Thyroid gland (tissue), 4 donors: Measurements from ENCODE around the gene SLC17A2. TPM values are rescaled to one million over a fixed set of nuclear protein-coding genes. Genes with fewer than 3 reads are reported as not detected.

ENCODE experiments used
- DNase-seq, 2 donors: peaks; one replicate each; pipeline ENCODE4 v3.0.0-alpha.2; 2019
- H3K27ac ChIP-seq, 3 donors: fragments of 200-600 bp; sonication (generic); 1 replicate in 2 of 3; 2 replicates in 1 of 3; pipeline ENCODE4 v1.5.1; 2016 to 2019; ENCODE audit warnings: mild to moderate bottlenecking in 1 of 3, moderate library complexity in 1 of 3
- H3K27me3 ChIP-seq: fragments of 200-600 bp; sonication (generic); one replicate; pipeline ENCODE4 v1.5.1; 2019
- H3K36me3 ChIP-seq, 2 donors: fragments of 200-600 bp; sonication (generic); one replicate each; pipeline ENCODE4 v1.5.1; 2016 to 2019
- H3K4me1 ChIP-seq, 2 donors: fragments of 200-600 bp; sonication (generic); one replicate each; pipeline ENCODE4 v1.5.1; 2017 to 2019
- H3K4me3 ChIP-seq, 3 donors: fragments of 200-600 bp; sonication (generic); replicated peaks in 1 of 3; 1 replicate in 2 of 3; 2 replicates in 1 of 3; pipeline ENCODE4 v1.5.1; 2016; ENCODE audit warnings: mild to moderate bottlenecking in 1 of 3
- H3K9me3 ChIP-seq: fragments of 200-600 bp; sonication (generic); one replicate; pipeline ENCODE4 v1.5.1; 2017
- POLR2A ChIP-seq, 2 donors: fragments of 450-650 bp; IDR thresholded peaks; one replicate each; pipeline ENCODE4 v1.6.1; 2017; ENCODE audit warnings: antibody characterized with exemption in 2 of 2, mild to moderate bottlenecking in 2 of 2, moderate library complexity in 1 of 2
- WGBS, 2 donors: methylation state at CpG; one replicate each; pipeline ENCODE4 v1.1.5; 2017; 5-methylcytosine and 5-hydroxymethylcytosine counted together
- intact Hi-C: fragments of 100-400 bp; cut with DNase I; formaldehyde crosslinking; loops from one replicate; pipeline ENCODE4 v1.15.1; 2023
- total RNA-seq, 4 donors: library from RNA; depleted of rRNA; stranded (reverse); fragments of >200 nt; gene quantifications; one replicate each; pipeline ENCODE4 v1.2.3, GENCODE V29; 2016
- TF ChIP-seq, protein P1 (sequence below), 6 experiments: fragments of 200-600 bp in 3 of 6; fragments of 450-650 bp in 3 of 6; sonication (generic) in 3 of 6; IDR thresholded peaks; one replicate each; pipeline ENCODE4 v1.5.1; 2016 to 2019; ENCODE audit warnings: antibody characterized with exemption in 6 of 6, mild to moderate bottlenecking in 2 of 6, inconsistent platforms in 1 of 6, moderate library complexity in 1 of 6

SLC17A2 gene
- total RNA-seq, 4 donors from 2014 or later = not detected

- H3K4me1 ChIP-seq = peaks cover 24 to 48% of the 10 kb centered on the region in 2 donors
- H3K27ac ChIP-seq = peak overlapping the region in 2 of 3 donors; percentile 81 to 86
- no peaks in the 10 kb centered on the region for H3K9me3 ChIP-seq
- peak overlapping the region in 2 of 3 donors; percentile 36 to 47 for H3K4me3 ChIP-seq
- H3K36me3 ChIP-seq = peaks cover 4 to 9% of the 10 kb centered on the region in 2 donors
- intact Hi-C loops = no loop called here
- peak in 1 of 2 donors; percentile 25 for DNase-seq
- H3K27me3 ChIP-seq = no peaks in the 10 kb centered on the region
- TF ChIP-seq, protein P1, sequence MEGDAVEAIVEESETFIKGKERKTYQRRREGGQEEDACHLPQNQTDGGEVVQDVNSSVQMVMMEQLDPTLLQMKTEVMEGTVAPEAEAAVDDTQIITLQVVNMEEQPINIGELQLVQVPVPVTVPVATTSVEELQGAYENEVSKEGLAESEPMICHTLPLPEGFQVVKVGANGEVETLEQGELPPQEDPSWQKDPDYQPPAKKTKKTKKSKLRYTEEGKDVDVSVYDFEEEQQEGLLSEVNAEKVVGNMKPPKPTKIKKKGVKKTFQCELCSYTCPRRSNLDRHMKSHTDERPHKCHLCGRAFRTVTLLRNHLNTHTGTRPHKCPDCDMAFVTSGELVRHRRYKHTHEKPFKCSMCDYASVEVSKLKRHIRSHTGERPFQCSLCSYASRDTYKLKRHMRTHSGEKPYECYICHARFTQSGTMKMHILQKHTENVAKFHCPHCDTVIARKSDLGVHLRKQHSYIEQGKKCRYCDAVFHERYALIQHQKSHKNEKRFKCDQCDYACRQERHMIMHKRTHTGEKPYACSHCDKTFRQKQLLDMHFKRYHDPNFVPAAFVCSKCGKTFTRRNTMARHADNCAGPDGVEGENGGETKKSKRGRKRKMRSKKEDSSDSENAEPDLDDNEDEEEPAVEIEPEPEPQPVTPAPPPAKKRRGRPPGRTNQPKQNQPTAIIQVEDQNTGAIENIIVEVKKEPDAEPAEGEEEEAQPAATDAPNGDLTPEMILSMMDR (IDR thresholded peaks at IDR 0.05) = no peak
- TF ChIP-seq POLR2A (IDR thresholded peaks at IDR 0.05) = no peak
- 5 to 14% methylated on average over 6 of the region's 6 CpGs for WGBS, 2 donors
Measured at GRCh38 chr6:25963426-25964123, 33.1 kb upstream of the SLC17A2 start.

DNA sequence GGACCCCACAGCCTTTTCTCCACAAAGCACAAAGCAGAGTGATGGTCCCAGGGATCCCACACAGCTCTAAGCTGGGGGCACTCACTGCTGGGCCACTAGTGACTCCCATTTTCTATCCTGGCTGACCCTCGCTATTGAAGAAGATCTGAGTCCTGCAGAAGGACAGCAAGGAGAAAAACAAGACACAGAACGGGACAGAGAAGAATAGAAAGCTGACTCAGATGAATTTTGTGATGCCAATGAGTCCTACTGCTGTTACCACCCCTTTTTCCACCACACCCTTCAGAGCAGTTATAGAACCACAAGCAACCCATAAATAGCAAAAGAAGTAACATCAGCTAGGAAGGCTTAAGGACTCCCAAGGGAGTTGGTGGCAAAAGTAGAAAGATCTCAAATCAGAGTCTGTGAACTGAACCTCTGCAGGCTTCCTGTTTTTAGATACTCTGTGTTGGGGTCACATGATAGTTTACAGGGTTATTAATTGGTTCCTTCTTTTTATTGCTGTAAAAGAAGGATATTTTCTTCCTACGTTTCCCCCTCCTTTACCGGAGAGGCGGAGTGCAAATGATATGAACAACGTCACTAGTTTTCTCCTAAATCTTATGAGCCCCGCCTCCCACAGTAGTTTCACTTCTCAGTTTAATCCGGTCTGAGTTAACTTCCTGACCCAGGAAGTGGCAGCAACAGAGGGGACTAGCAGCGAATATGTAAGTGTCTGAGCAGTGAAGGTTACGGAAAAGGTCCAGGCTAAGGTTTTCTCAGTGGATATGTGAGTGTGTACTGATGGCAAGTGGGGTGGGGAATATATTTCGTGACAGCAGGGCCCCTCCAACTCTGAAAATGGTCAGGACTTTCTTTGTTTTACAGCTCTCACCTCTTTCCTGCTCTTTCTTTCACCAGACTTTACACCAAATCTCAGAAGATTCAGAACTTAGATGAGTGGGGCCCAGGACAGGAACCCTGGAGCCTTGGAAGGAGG lies 31.9 kb upstream of the SLC17A2 start, which contains the start of gene TRIM38:
TRIM38 (plus strand) TSS at position 654 of the 979 bp plus-strand sequence. CDS start 3,721 bp downstream, outside the sequence.
- WGBS, 2 donors = 9 to 15% methylated on average over 11 of the region's 11 CpGs
- no peaks in the 10 kb centered on the region for H3K27me3 ChIP-seq
- H3K9me3 ChIP-seq = no peaks in the 10 kb centered on the region
- TF ChIP-seq, protein P1 (IDR thresholded peaks at IDR 0.05) = no peak
- peak; percentile 28 to 89 for TF ChIP-seq POLR2A (IDR thresholded peaks at IDR 0.05)
- intact Hi-C loops = no loop called here
- peak within 1 kb of the TSS; percentile 66 to 86 (median 81) for H3K27ac ChIP-seq
- peaks cover 14 to 39% of the 10 kb centered on the region in 2 donors for H3K4me1 ChIP-seq
- H3K4me3 ChIP-seq = peak within 1 kb of the TSS in 2 of 3 donors; percentile 45 to 47
- peak; percentile 78 to 79 for DNase-seq
- peaks cover 4 to 9% of the 10 kb centered on the region in 2 donors for H3K36me3 ChIP-seq

GRCh38 chr6:25961619-25962148 lies 31.2 kb upstream of the SLC17A2 start:
- H3K36me3 ChIP-seq = peaks cover 4 to 5% of the 10 kb centered on the region in 2 donors
- TF ChIP-seq POLR2A (IDR thresholded peaks at IDR 0.05) = no peak
- TF ChIP-seq, protein P1 (IDR thresholded peaks at IDR 0.05) = no peak
- peaks cover 14 to 34% of the 10 kb centered on the region in 2 donors for H3K4me1 ChIP-seq
- H3K27me3 ChIP-seq = no peaks in the 10 kb centered on the region
- no peaks in the 10 kb centered on the region for H3K9me3 ChIP-seq
- DNase-seq = no peak
- peak overlapping the region; percentile 66 to 86 (median 81) for H3K27ac ChIP-seq
- intact Hi-C loops = no loop called here
- WGBS, 2 donors = 77 to 81% methylated on average over 3 of the region's 3 CpGs
- no peak overlapping the region for H3K4me3 ChIP-seq

DNA sequence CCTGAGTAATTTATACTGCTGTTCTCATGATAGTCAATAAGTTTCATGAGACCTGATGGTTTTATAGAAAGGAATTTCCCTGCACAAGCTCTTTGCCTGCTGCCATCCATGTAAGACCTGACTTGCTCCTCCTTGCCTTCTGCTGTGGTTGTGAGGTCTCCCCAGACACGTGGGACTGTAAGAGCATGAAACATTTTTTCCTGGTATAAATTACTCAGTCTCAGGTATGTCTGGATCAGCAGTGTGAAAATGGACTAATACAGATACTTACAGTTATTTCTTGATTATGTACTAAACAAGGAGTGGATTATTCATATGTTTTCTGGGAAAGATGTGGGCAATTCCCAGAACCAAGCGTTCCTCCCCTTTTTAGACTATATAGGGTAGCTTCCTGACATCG lies 30.2 kb upstream of the SLC17A2 start:
- no peaks in the 10 kb centered on the region for H3K9me3 ChIP-seq
- H3K27ac ChIP-seq = no peak overlapping the region
- 94 to 95% methylated on average over 3 of the region's 3 CpGs for WGBS, 2 donors
- TF ChIP-seq POLR2A (IDR thresholded peaks at IDR 0.05) = no peak
- TF ChIP-seq, protein P1 (IDR thresholded peaks at IDR 0.05) = no peak
- peaks cover 14 to 25% of the 10 kb centered on the region in 2 donors for H3K4me1 ChIP-seq
- H3K27me3 ChIP-seq = no peaks in the 10 kb centered on the region
- no peaks in the 10 kb centered on the region for H3K36me3 ChIP-seq
- DNase-seq = no peak
- H3K4me3 ChIP-seq = no peak overlapping the region
- intact Hi-C loops = no loop called here
